ENCODE measurements around the gene CFAP221. TPM values are rescaled to one million over a fixed set of nuclear protein-coding genes. Genes with fewer than 3 reads are reported as not detected.

CFAP221 gene
- total and polyA plus RNA-seq, 2 donors (not counting 3 experiments of a cell fraction or from before 2014, with no cell fraction given), result 0.06 TPM; not detected in 1

DNA sequence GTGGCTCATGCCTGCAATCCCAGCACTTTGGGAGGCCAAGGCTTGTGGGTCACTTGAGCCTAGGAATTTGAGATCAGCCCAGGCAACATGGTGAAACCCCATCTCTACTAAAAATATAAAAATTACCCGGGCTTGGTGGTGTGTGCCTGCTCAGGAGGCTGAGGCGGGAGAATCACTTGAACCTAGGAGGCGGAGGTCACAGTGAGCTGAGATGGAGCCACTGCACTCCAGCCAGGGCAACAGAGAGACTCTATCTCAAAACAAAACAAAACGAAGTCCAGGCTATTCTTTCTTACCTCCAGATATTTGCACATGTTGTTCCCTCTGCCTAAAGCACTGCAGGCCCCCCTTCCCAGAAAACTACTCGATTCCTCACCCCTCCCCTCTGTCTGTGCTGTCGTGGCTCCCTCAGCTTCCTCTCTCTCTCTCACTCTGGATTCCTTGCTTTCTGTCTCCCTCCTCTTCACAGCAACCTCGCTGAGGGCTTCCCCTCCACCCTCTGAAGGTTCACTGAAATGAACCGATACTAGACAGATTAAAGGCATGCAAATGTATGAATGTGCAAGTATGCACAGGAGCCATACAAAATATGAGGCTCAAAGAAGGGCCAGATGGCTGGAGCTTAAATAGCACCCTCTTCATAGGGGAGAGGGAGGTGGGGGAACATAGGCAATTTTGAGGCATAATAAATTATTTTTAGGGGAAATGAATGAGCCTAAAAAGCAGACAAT lies 153.2 kb downstream of the CFAP221 start:
- no peaks in the 10 kb centered on the region for H3K9me1 ChIP-seq (replicated peaks; ENCODE audit: control insufficient read depth, extremely low read depth, insufficient read depth, low read length)
- ChIA-PET POLR2A (no interaction called here), CTCF (interaction anchor here (1.2 kb wide), 1 partner anchor 19 kb away, joined by 3 read pairs; the partner anchor contains the start of gene TMEM177)
- no peak overlapping the region for H3K27ac ChIP-seq (ENCODE audit: insufficient read depth, low read depth, low read length)
- H4K20me1 ChIP-seq (replicated peaks; ENCODE audit: control insufficient read depth, extremely low read depth, insufficient read depth, low read length), result no peaks in the 10 kb centered on the region
- no peaks in the 10 kb centered on the region for H3K27me3 ChIP-seq (ENCODE audit: control insufficient read depth in 2 of 2, insufficient read depth in 2 of 2, low read length in 2 of 2)
- dilution Hi-C loops (cut with MboI; ENCODE audit: extremely low pct_ligation_motif_present, low sequenced_read_pairs), result no loop called here
- no peaks in the 10 kb centered on the region for H3K36me3 ChIP-seq (ENCODE audit: control insufficient read depth in 2 of 2, extremely low read depth in 1 of 2, insufficient read depth in 2 of 2, low read length in 2 of 2)
- H3K4me3 ChIP-seq (replicated peaks in 1 of 3; ENCODE audit: insufficient read depth in 1 of 3, low read depth in 1 of 3, low read length in 3 of 3), result no peak overlapping the region
- no peak overlapping the region for H3K4me2 ChIP-seq (ENCODE audit: insufficient read depth, low read length)
- H2AFZ ChIP-seq (ENCODE audit: low read depth, low read length), result no peak overlapping the region
- TF ChIP-seq POLR2AphosphoS5 (IDR thresholded peaks at IDR 0.05; ENCODE audit: insufficient read depth, low read depth, low read length), result no peak
- TF ChIP-seq MYC (IDR thresholded peaks at IDR 0.05; ENCODE audit: low read depth, low read length), result no peak
- no peak for TF ChIP-seq GATA2 (IDR thresholded peaks at IDR 0.05; ENCODE audit: insufficient read depth, insufficient read length, low read depth, low read length)
- TF ChIP-seq FOS (IDR thresholded peaks at IDR 0.05; ENCODE audit: borderline replicate concordance, insufficient read depth, low read length), result no peak
- no peak for TF ChIP-seq JUN (IDR thresholded peaks at IDR 0.05; ENCODE audit: borderline replicate concordance, insufficient read depth, insufficient read length, low read depth)
- no peak for TF ChIP-seq EZH2 (IDR thresholded peaks at IDR 0.05; ENCODE audit: borderline replicate concordance, low read depth, low read length, severe bottlenecking)
- TF ChIP-seq, protein P1, sequence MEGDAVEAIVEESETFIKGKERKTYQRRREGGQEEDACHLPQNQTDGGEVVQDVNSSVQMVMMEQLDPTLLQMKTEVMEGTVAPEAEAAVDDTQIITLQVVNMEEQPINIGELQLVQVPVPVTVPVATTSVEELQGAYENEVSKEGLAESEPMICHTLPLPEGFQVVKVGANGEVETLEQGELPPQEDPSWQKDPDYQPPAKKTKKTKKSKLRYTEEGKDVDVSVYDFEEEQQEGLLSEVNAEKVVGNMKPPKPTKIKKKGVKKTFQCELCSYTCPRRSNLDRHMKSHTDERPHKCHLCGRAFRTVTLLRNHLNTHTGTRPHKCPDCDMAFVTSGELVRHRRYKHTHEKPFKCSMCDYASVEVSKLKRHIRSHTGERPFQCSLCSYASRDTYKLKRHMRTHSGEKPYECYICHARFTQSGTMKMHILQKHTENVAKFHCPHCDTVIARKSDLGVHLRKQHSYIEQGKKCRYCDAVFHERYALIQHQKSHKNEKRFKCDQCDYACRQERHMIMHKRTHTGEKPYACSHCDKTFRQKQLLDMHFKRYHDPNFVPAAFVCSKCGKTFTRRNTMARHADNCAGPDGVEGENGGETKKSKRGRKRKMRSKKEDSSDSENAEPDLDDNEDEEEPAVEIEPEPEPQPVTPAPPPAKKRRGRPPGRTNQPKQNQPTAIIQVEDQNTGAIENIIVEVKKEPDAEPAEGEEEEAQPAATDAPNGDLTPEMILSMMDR (IDR thresholded peaks at IDR 0.05; ENCODE audit: extremely low read depth in 1 of 2, insufficient read depth in 1 of 2, low read depth in 1 of 2, low read length in 2 of 2), result no peak
- TF ChIP-seq POLR2A (IDR thresholded peaks at IDR 0.05; ENCODE audit: low read depth, low read length), result no peak
- TF ChIP-seq, protein P2, sequence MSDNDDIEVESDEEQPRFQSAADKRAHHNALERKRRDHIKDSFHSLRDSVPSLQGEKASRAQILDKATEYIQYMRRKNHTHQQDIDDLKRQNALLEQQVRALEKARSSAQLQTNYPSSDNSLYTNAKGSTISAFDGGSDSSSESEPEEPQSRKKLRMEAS (IDR thresholded peaks at IDR 0.05; ENCODE audit: insufficient read depth, insufficient read length), result no peak
- no peaks in the 10 kb centered on the region for H3K9me3 ChIP-seq (replicated peaks; ENCODE audit: control insufficient read depth, insufficient read depth, low read length)
- H3K9ac ChIP-seq (replicated peaks; ENCODE audit: extremely low read depth, insufficient read depth, low read length), result no peak overlapping the region
- no peak for DNase-seq (ENCODE audit: low read depth, low spot score)
- intact Hi-C loops (cut with micrococcal nuclease), result no loop called here
- BruUV-seq (replicated peaks), result no TSS peak
- no peak for FAIRE-seq
- H3K4me1 ChIP-seq (ENCODE audit: control insufficient read depth, extremely low read depth, insufficient read depth, low read length), result no peaks in the 10 kb centered on the region
- no peaks in the 10 kb centered on the region for H3K79me2 ChIP-seq (ENCODE audit: control insufficient read depth, insufficient read depth, low read length)

All from endothelial cell of umbilical vein (primary cell).